Spleen (tissue), 13 donors: ENCODE measurements around the gene ERCC6. TPM values are rescaled to one million over a fixed set of nuclear protein-coding genes. Genes with fewer than 3 reads are reported as not detected.

ENCODE experiments used
- DNase-seq: peaks from one replicate; pipeline ENCODE4 v3.0.0-alpha.2; 2020
- H3K27ac ChIP-seq, 8 donors: fragments of 200-600 bp; sonication (generic) in 7 of 8; 1 replicate in 4 of 8; 2 replicates in 4 of 8; pipeline versions ENCODE4 v1.5.0 to v1.8.0; 2016 to 2021; ENCODE audit warnings: inconsistent platforms in 4 of 8, mild to moderate bottlenecking in 4 of 8, moderate library complexity in 1 of 8
- H3K27me3 ChIP-seq, 7 donors: fragments of 200-600 bp; sonication (generic) in 6 of 7; replicated peaks in 1 of 7; 1 replicate in 4 of 7; 2 replicates in 3 of 7; pipeline versions ENCODE4 v1.5.0 to v1.8.0; 2016 to 2021; ENCODE audit warnings: inconsistent platforms in 3 of 7, mild to moderate bottlenecking in 1 of 7
- H3K36me3 ChIP-seq, 6 donors: fragments of 200-600 bp; sonication (generic) in 5 of 6; 1 replicate in 4 of 6; 2 replicates in 2 of 6; pipeline versions ENCODE4 v1.5.0 to v1.8.0; 2016 to 2021; ENCODE audit warnings: inconsistent platforms in 2 of 6
- H3K4me1 ChIP-seq, 6 donors: fragments of 200-600 bp; sonication (generic) in 5 of 6; 1 replicate in 3 of 6; 2 replicates in 3 of 6; pipeline versions ENCODE4 v1.5.0 to v1.8.0; 2016 to 2021; ENCODE audit warnings: inconsistent platforms in 3 of 6
- H3K4me3 ChIP-seq, 8 donors: fragments of 200-600 bp; sonication (generic) in 7 of 8; 1 replicate in 4 of 8; 2 replicates in 4 of 8; pipeline versions ENCODE4 v1.5.0 to v1.8.0; 2016 to 2021; ENCODE audit warnings: inconsistent platforms in 4 of 8, mild to moderate bottlenecking in 4 of 8, moderate library complexity in 2 of 8
- H3K9me3 ChIP-seq, 8 donors: fragments of 200-600 bp; sonication (generic) in 7 of 8; 1 replicate in 4 of 8; 2 replicates in 4 of 8; pipeline versions ENCODE4 v1.5.0 to v1.8.0; 2016 to 2021; ENCODE audit warnings: inconsistent platforms in 4 of 8
- POLR2A ChIP-seq, 3 donors: fragments of 450-650 bp; IDR thresholded peaks; one replicate each; pipeline ENCODE4 v1.5.1; 2017; ENCODE audit warnings: antibody characterized with exemption in 3 of 3, mild to moderate bottlenecking in 1 of 3
- POLR2AphosphoS5 ChIP-seq, 3 donors: sonication (generic); formaldehyde crosslinking; IDR thresholded peaks; one replicate each; pipeline ENCODE4 v1.5.1; 2017; ENCODE audit warnings: antibody characterized with exemption in 3 of 3
- WGBS, 5 donors: extraction: QIAGEN DNeasy Blood & Tissue Kit in 3 of 5; methylation state at CpG; one replicate each; pipeline versions ENCODE4 v1.1.5 to v1.1.7; 2013 to 2018; 5-methylcytosine and 5-hydroxymethylcytosine counted together
- intact Hi-C: fragments of 100-400 bp; cut with DNase I; formaldehyde crosslinking; loops from one replicate; pipeline ENCODE4 v1.15.0; 2023; ENCODE audit warnings: low total_unique reads
- long read RNA-seq, 2 donors: transcript quantifications; one replicate each; lab custom pipeline, GENCODE V29; 2026
- polyA plus RNA-seq, 3 donors: library from polyadenylated mRNA; stranded (reverse); fragments of 200-250 nt; gene quantifications; one replicate each; pipeline ENCODE4 v1.2.1, GENCODE V29; 2013
- total RNA-seq, 7 donors: library from RNA; depleted of rRNA in 3 of 7; stranded (reverse); fragments of >200 nt in 3 of 7; fragmentation: NEBNext Ultra II Directional in 4 of 7; extraction: Animal tissue kit (Norgen Biotek cat#: 25700) in 4 of 7; gene quantifications; one replicate each; pipeline versions ENCODE4 v1.1.0 to v1.2.1, GENCODE V29; 2016 to 2021
- TF ChIP-seq, protein P1 (sequence below), 11 experiments: fragments of 200-600 bp in 7 of 11; fragments of 450-650 bp in 4 of 11; sonication (generic) in 4 of 11; IDR thresholded peaks in 8 of 11; conservative IDR thresholded peaks in 3 of 11; 1 replicate in 7 of 11; 2 replicates in 4 of 11; pipeline versions ENCODE4 v1.4.0 to v1.8.0; 2016 to 2021; ENCODE audit warnings: antibody characterized with exemption in 11 of 11, inconsistent platforms in 4 of 11, mild to moderate bottlenecking in 1 of 11
- donor health status: healthy with polysubstance abuse.
- donor health status: DM: no; HTN: no; CAD: no; lungs with moderate emphysema.
- donor health status: DM: no; HTN: no; CAD: no.
- donor health status: Bipolar disorder and iron deficiency.
- donor health status: healthy.
- donor health status: DM: no; HTN: no; CAD: no.
- donor health status: DM: yes; HTN: yes; CAD: no.

ERCC6 gene
- 10 to 100 TPM; 20.0 to 32.7 (median 26.5) TPM for total RNA-seq
- polyA plus RNA-seq, result 1 to 10 TPM; 2.7 to 3.9 (median 3.8) TPM
- long read RNA-seq, donor 1, partial matches to known transcripts, result 0 of 2 reads
- long read RNA-seq, donor 1, other reads (novel, unspliced or antisense), result 0 of 2 reads
- long read RNA-seq, donor 2, partial matches to known transcripts, result 0 of 2 reads
- long read RNA-seq, donor 2, other reads (novel, unspliced or antisense), result 0 of 2 reads

- 1 to 3% (median 2%) methylated on average over 44 to 75 of the region's 75 CpGs for WGBS, 5 donors
- intact Hi-C loops, result no loop called here
- Histone ChIP-seq H3K4me3 (peak within 1 kb of the TSS; percentile 53 to 75 (median 69)), H3K27me3 (peaks cover 0 to 14% (median 0%) of the 10 kb centered on the region in 7 donors), H3K36me3 (peaks cover 0 to 5% (median 0%) of the 10 kb centered on the region in 6 donors), H3K27ac (peak within 1 kb of the TSS; percentile 87 to 94 (median 92)), H3K4me1 (peaks cover 13 to 59% (median 41%) of the 10 kb centered on the region in 6 donors), H3K9me3 (peaks cover 0 to under 1% (median 0%) of the 10 kb centered on the region in 8 donors)
- TF ChIP-seq, protein P1, sequence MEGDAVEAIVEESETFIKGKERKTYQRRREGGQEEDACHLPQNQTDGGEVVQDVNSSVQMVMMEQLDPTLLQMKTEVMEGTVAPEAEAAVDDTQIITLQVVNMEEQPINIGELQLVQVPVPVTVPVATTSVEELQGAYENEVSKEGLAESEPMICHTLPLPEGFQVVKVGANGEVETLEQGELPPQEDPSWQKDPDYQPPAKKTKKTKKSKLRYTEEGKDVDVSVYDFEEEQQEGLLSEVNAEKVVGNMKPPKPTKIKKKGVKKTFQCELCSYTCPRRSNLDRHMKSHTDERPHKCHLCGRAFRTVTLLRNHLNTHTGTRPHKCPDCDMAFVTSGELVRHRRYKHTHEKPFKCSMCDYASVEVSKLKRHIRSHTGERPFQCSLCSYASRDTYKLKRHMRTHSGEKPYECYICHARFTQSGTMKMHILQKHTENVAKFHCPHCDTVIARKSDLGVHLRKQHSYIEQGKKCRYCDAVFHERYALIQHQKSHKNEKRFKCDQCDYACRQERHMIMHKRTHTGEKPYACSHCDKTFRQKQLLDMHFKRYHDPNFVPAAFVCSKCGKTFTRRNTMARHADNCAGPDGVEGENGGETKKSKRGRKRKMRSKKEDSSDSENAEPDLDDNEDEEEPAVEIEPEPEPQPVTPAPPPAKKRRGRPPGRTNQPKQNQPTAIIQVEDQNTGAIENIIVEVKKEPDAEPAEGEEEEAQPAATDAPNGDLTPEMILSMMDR (IDR thresholded peaks at IDR 0.05 in 8 of 11, conservative IDR thresholded peaks at IDR 0.05 in 3 of 11), result peak in 4 of 11 experiments; percentile 15 to 41 (median 32)
- peak; percentile 93 to 96 (median 95) for TF ChIP-seq POLR2AphosphoS5 (IDR thresholded peaks at IDR 0.05)
- TF ChIP-seq POLR2A (IDR thresholded peaks at IDR 0.05), result peak in 2 of 3 donors; percentile 35 to 75
- peak; percentile 99 for DNase-seq
Measured at GRCh38 chr10:49538381-49539319, at the start of gene ERCC6. TSS of gene ERCC6 (minus strand) at chr10:49539121.

- Histone ChIP-seq H3K27me3 (peaks cover 0 to 25% (median 0%) of the 10 kb centered on the region in 7 donors), H3K27ac (no peak overlapping the region), H3K4me3 (no peak overlapping the region), H3K9me3 (peaks cover 0 to 9% (median 6%) of the 10 kb centered on the region in 8 donors), H3K36me3 (no peaks in the 10 kb centered on the region), H3K4me1 (no peaks in the 10 kb centered on the region)
- DNase-seq, result no peak
- TF ChIP-seq POLR2A (IDR thresholded peaks at IDR 0.05), result no peak
- TF ChIP-seq, protein P1 (IDR thresholded peaks at IDR 0.05 in 8 of 11, conservative IDR thresholded peaks at IDR 0.05 in 3 of 11), result no peak
- TF ChIP-seq POLR2AphosphoS5 (IDR thresholded peaks at IDR 0.05), result no peak
- 76 to 85% (median 78%) methylated on average over 4 of the region's 4 CpGs for WGBS, 5 donors
- intact Hi-C loops, result no loop called here
Measured at GRCh38 chr10:49587981-49588380, 49.1 kb upstream of the ERCC6 start.

- no peaks in the 10 kb centered on the region for H3K4me1 ChIP-seq
- peaks cover 0 to 8% (median 0%) of the 10 kb centered on the region in 7 donors for H3K27me3 ChIP-seq
Measured at GRCh38 chr10:49585387-49585786, 46.5 kb upstream of the ERCC6 start.

More at GRCh38 chr10:49585387-49585786, 46.5 kb upstream of the ERCC6 start:
- TF ChIP-seq, protein P1 (IDR thresholded peaks at IDR 0.05 in 8 of 11, conservative IDR thresholded peaks at IDR 0.05 in 3 of 11), result no peak
- TF ChIP-seq POLR2A (IDR thresholded peaks at IDR 0.05), result no peak
- TF ChIP-seq POLR2AphosphoS5 (IDR thresholded peaks at IDR 0.05), result no peak
- H3K4me3 ChIP-seq, result no peak overlapping the region
- H3K36me3 ChIP-seq, result no peaks in the 10 kb centered on the region
- no peak overlapping the region for H3K27ac ChIP-seq
- intact Hi-C loops, result no loop called here
- no peak for DNase-seq
- peaks cover 0 to 9% (median 6%) of the 10 kb centered on the region in 8 donors for H3K9me3 ChIP-seq
